Activated CD4-positive, CD25-positive, alpha-beta regulatory T cell treated with anti-CD3 and anti-CD28 coated beads, Interleukin-2, amount 50 U/mL, for 24 hours (primary cell): ENCODE data around the gene SYCP2.
A peak's percentile ranks its signal among the peaks of the same experiment; 100 is the strongest.
"Not testable (repeated sequence)": the region's sequence is repeated elsewhere in the genome, so short reads cannot be mapped to it uniquely, and the experiment has no call there.

Source experiments
- ATAC-seq, 2 donors: fragments of 150-1000 bp; cut with Tn5 transposase; one replicate each; pipeline ENCODE4 v1.10.0; 2021; ENCODE audit warnings: mild to moderate bottlenecking in 1 of 2, moderate library complexity in 1 of 2

The SYCP2 gene

GRCh38 chr20:59933296-59933848 is at the start of gene SYCP2:
TSS of gene SYCP2 (minus strand) at chr20:59933637. CDS start at chr20:59922413, 11,224 bp downstream.
- ATAC-seq: peak; percentile 76 to 83

- no peak for ATAC-seq
Observed at GRCh38 chr20:59983076-59983475, 49.6 kb upstream of the SYCP2 start.

- no peak for ATAC-seq
Observed at GRCh38 chr20:59977086-59977485, 43.6 kb upstream of the SYCP2 start.

GRCh38 chr20:59976156-59976782 is 42.8 kb upstream of the SYCP2 start:
- ATAC-seq: no peak

GRCh38 chr20:59972037-59972801 is 38.8 kb upstream of the SYCP2 start:
- no peak for ATAC-seq

GRCh38 chr20:59971428-59971827 is 38.0 kb upstream of the SYCP2 start:
- ATAC-seq: no peak

- ATAC-seq: no peak
Observed at GRCh38 chr20:59966428-59966827, 33.0 kb upstream of the SYCP2 start.

- no peak for ATAC-seq
Observed at GRCh38 chr20:59962155-59962554, 28.7 kb upstream of the SYCP2 start.

- ATAC-seq: no peak
Observed at GRCh38 chr20:59961423-59961822, 28.0 kb upstream of the SYCP2 start.

- no peak for ATAC-seq
Observed at GRCh38 chr20:59958626-59959025, 25.2 kb upstream of the SYCP2 start.

- ATAC-seq: no peak
Observed at GRCh38 chr20:59958123-59958522, 24.7 kb upstream of the SYCP2 start, which contains the start of gene CDH26. TSS of gene CDH26 (plus strand) at chr20:59958423. CDS start at chr20:59958727, 304 bp downstream.

- ATAC-seq: not testable (repeated sequence)
Observed at GRCh38 chr20:59957568-59957967, 24.1 kb upstream of the SYCP2 start.

GRCh38 chr20:59955131-59955796 is 21.8 kb upstream of the SYCP2 start:
- ATAC-seq: no peak

GRCh38 chr20:59954718-59955117 is 21.3 kb upstream of the SYCP2 start:
- ATAC-seq: no peak

- no peak for ATAC-seq
Observed at GRCh38 chr20:59949911-59950310, 16.5 kb upstream of the SYCP2 start.

- peak; percentile 35 to 58 for ATAC-seq
Observed at GRCh38 chr20:59948828-59949720, 15.6 kb upstream of the SYCP2 start.

- no peak for ATAC-seq
Observed at GRCh38 chr20:59948212-59948611, 14.8 kb upstream of the SYCP2 start.

- ATAC-seq: no peak
Observed at GRCh38 chr20:59947376-59947775, 13.9 kb upstream of the SYCP2 start.

- no peak for ATAC-seq
Observed at GRCh38 chr20:59945731-59946130, 12.3 kb upstream of the SYCP2 start.

GRCh38 chr20:59945175-59945574 is 11.7 kb upstream of the SYCP2 start:
- ATAC-seq: no peak

- no peak for ATAC-seq
Observed at GRCh38 chr20:59944726-59945125, 11.3 kb upstream of the SYCP2 start.

- no peak for ATAC-seq
Observed at GRCh38 chr20:59942245-59942644, 8.8 kb upstream of the SYCP2 start.
